WTC11 (cell line): ENCODE results near the gene SLC39A7. TPM values are rescaled to one million over a fixed set of nuclear protein-coding genes. Genes with fewer than 3 reads are reported as not detected.

Experiments
- ATAC-seq: fragments of 200-7000 bp; cut with Tn5 transposase; 2 replicates; pipeline ENCODE4 v1.10.0; 2021; ENCODE audit warnings: mild to moderate bottlenecking, moderate library complexity
- CTCF ChIA-PET: fragments of 300-600 bp; sonication (Branson Sonifier 250); formaldehyde crosslinking; loops from one replicate; lab custom pipeline; 2021; ENCODE audit warnings: antibody characterized with exemption; lab: Charles Lee
- POLR2A ChIA-PET: fragments of 350-600 bp; sonication (Branson Sonifier 250); formaldehyde crosslinking; loops from one replicate; lab custom pipeline; 2021; ENCODE audit warnings: antibody characterized with exemption; lab: Charles Lee
- DNase-seq: peaks from one replicate; pipeline ENCODE4 v3.0.0; 2021; ENCODE audit warnings: low spot score
- H3K27ac Mint-ChIP-seq: 2 replicates; pipeline ENCODE4 v1.8.0; 2021; ENCODE audit warnings: mixed read lengths
- H3K27me3 Mint-ChIP-seq: 2 replicates; pipeline ENCODE4 v1.8.0; 2021; ENCODE audit warnings: low read depth, mild to moderate bottlenecking, moderate library complexity, mixed read lengths
- H3K36me3 Mint-ChIP-seq: 2 replicates; pipeline ENCODE4 v1.8.0; 2021; ENCODE audit warnings: mixed read lengths
- H3K4me1 Mint-ChIP-seq: 2 replicates; pipeline ENCODE4 v1.8.0; 2022; ENCODE audit warnings: mixed read lengths
- H3K4me3 Mint-ChIP-seq: 2 replicates; pipeline ENCODE4 v1.8.0; 2021; ENCODE audit warnings: mild to moderate bottlenecking, moderate library complexity, mixed read lengths
- H3K9me3 Mint-ChIP-seq: 2 replicates; pipeline ENCODE4 v1.8.0; 2021; ENCODE audit warnings: mixed read lengths
- ATF1 ChIP-seq: sonication (generic); formaldehyde crosslinking; IDR thresholded peaks from 2 replicates; pipeline ENCODE4 v1.8.1; 2023; ENCODE audit warnings: mild to moderate bottlenecking, moderate library complexity, missing genetic modification reagents
- CBFB ChIP-seq: sonication (generic); formaldehyde crosslinking; IDR thresholded peaks from 2 replicates; pipeline ENCODE4 v1.8.1; 2022; ENCODE audit warnings: mild to moderate bottlenecking, low read depth, missing genetic modification reagents
- CREB1 ChIP-seq: sonication (generic); formaldehyde crosslinking; IDR thresholded peaks from 2 replicates; pipeline ENCODE4 v1.8.0; 2023; ENCODE audit warnings: mild to moderate bottlenecking, missing genetic modification reagents
- CREM ChIP-seq: sonication (generic); formaldehyde crosslinking; IDR thresholded peaks from 2 replicates; pipeline ENCODE4 v1.8.1; 2022; ENCODE audit warnings: mild to moderate bottlenecking, missing genetic modification reagents, moderate library complexity
- HMGXB4 ChIP-seq: sonication (generic); formaldehyde crosslinking; IDR thresholded peaks from 2 replicates; pipeline ENCODE4 v1.8.1; 2023; ENCODE audit warnings: mild to moderate bottlenecking, moderate library complexity, missing genetic modification reagents
- NFE2L1 ChIP-seq: sonication (generic); formaldehyde crosslinking; IDR thresholded peaks from 2 replicates; pipeline ENCODE4 v1.8.1; 2023; ENCODE audit warnings: missing genetic modification reagents
- NR3C1 ChIP-seq: sonication (generic); formaldehyde crosslinking; conservative IDR thresholded peaks from 2 replicates; pipeline ENCODE4 v1.8.1; 2023; ENCODE audit warnings: low read depth, mild to moderate bottlenecking, missing genetic modification reagents
- SMAD3 ChIP-seq: sonication (generic); formaldehyde crosslinking; IDR thresholded peaks from 2 replicates; pipeline ENCODE4 v1.8.0; 2022; ENCODE audit warnings: missing genetic modification reagents, mild to moderate bottlenecking, borderline replicate concordance
- TCF7 ChIP-seq: sonication (generic); formaldehyde crosslinking; IDR thresholded peaks from 2 replicates; pipeline ENCODE4 v1.8.0; 2022; ENCODE audit warnings: mild to moderate bottlenecking, low read depth, missing genetic modification reagents, moderate library complexity
- TEAD1 ChIP-seq: sonication (generic); formaldehyde crosslinking; IDR thresholded peaks from 2 replicates; pipeline ENCODE4 v1.8.0; 2022; ENCODE audit warnings: mild to moderate bottlenecking, missing genetic modification reagents
- ZNF396 ChIP-seq: fragments of 250-450 bp; sonication (Bioruptor Pico); IDR thresholded peaks from 2 replicates; pipeline ENCODE4 v1.8.0; 2021; ENCODE audit warnings: mild to moderate bottlenecking, moderate library complexity, borderline replicate concordance
- ZNF671 ChIP-seq: fragments of 250-450 bp; sonication (Bioruptor Pico); IDR thresholded peaks from 2 replicates; pipeline ENCODE4 v1.8.0; 2021; ENCODE audit warnings: mild to moderate bottlenecking
- total RNA-seq: library from RNA; stranded (reverse); gene quantifications from 3 replicates; pipeline ENCODE4 v1.2.3, GENCODE V29; 2021
- TF ChIP-seq, protein P1 (sequence below): fragments of 250-450 bp; sonication (Bioruptor Pico); conservative IDR thresholded peaks from 2 replicates; pipeline ENCODE4 v1.9.0; 2021; ENCODE audit warnings: mild to moderate bottlenecking
- TF ChIP-seq, protein P2 (sequence below): sonication (generic); formaldehyde crosslinking; IDR thresholded peaks from 2 replicates; pipeline ENCODE4 v1.8.0; 2022; ENCODE audit warnings: missing genetic modification reagents
- TF ChIP-seq, protein P3 (sequence below): sonication (generic); formaldehyde crosslinking; IDR thresholded peaks from 2 replicates; pipeline ENCODE4 v1.8.0; 2023; ENCODE audit warnings: mild to moderate bottlenecking, missing genetic modification reagents
- TF ChIP-seq, protein P4 (sequence below): sonication (generic); formaldehyde crosslinking; IDR thresholded peaks from 2 replicates; pipeline ENCODE4 v1.8.1; 2022; ENCODE audit warnings: low read depth, mild to moderate bottlenecking, moderate library complexity, missing genetic modification reagents, borderline replicate concordance
- TF ChIP-seq, protein P5 (sequence below): sonication (generic); formaldehyde crosslinking; IDR thresholded peaks from 2 replicates; pipeline ENCODE4 v1.8.1; 2022; ENCODE audit warnings: mild to moderate bottlenecking, missing genetic modification reagents, moderate library complexity, borderline replicate concordance

SLC39A7 gene
- total RNA-seq, 1 experiment from 2014 or later: 163 TPM

- POLR2A ChIA-PET: no interaction called here
- no peak overlapping the region; the same call in 1 of the 2 replicates for H3K27ac Mint-ChIP-seq
- no peak for TF ChIP-seq HMGXB4 (CRISPR knock-in tag)
- no peak for TF ChIP-seq CREM (CRISPR knock-in tag)
- TF ChIP-seq, protein P1, sequence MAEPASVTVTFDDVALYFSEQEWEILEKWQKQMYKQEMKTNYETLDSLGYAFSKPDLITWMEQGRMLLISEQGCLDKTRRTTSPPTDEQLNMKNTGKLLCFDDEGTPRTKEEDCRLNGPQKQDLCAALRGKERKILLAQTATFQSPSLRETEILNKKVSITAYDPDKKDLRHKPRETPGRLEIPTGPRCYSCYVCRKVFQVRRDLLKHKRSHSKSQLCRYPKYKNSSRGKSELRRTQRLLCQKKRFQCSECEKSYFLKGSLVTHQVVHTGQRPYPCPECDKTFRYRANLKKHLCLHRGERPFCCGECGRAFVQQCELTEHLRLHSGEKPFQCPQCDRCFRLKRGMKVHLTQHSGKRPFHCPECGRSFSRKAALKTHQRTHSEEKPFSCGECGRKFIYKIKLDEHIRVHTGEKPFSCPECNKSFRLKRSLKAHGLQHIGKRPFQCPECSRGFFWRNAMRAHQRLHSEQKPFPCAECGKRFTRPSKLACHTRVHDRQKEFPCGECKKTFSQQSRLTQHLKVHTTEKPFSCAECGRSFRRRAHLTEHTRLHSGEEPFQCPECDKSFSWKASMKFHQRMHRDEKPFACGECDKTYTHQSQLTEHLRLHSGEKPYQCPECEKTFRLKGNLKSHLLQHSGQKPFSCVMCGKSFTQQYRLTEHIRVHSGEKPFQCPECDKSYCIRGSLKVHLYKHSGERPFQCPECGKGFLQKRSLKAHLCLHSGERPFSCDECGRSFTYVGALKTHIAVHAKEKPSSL: no peak
- no peak for TF ChIP-seq SMAD3 (CRISPR knock-in tag)
- TF ChIP-seq, protein P2, sequence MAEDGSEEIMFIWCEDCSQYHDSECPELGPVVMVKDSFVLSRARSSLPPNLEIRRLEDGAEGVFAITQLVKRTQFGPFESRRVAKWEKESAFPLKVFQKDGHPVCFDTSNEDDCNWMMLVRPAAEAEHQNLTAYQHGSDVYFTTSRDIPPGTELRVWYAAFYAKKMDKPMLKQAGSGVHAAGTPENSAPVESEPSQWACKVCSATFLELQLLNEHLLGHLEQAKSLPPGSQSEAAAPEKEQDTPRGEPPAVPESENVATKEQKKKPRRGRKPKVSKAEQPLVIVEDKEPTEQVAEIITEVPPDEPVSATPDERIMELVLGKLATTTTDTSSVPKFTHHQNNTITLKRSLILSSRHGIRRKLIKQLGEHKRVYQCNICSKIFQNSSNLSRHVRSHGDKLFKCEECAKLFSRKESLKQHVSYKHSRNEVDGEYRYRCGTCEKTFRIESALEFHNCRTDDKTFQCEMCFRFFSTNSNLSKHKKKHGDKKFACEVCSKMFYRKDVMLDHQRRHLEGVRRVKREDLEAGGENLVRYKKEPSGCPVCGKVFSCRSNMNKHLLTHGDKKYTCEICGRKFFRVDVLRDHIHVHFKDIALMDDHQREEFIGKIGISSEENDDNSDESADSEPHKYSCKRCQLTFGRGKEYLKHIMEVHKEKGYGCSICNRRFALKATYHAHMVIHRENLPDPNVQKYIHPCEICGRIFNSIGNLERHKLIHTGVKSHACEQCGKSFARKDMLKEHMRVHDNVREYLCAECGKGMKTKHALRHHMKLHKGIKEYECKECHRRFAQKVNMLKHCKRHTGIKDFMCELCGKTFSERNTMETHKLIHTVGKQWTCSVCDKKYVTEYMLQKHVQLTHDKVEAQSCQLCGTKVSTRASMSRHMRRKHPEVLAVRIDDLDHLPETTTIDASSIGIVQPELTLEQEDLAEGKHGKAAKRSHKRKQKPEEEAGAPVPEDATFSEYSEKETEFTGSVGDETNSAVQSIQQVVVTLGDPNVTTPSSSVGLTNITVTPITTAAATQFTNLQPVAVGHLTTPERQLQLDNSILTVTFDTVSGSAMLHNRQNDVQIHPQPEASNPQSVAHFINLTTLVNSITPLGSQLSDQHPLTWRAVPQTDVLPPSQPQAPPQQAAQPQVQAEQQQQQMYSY: no peak
- TF ChIP-seq CBFB (CRISPR knock-in tag): no peak
- TF ChIP-seq TEAD1 (CRISPR knock-in tag): no peak
- TF ChIP-seq, protein P3, sequence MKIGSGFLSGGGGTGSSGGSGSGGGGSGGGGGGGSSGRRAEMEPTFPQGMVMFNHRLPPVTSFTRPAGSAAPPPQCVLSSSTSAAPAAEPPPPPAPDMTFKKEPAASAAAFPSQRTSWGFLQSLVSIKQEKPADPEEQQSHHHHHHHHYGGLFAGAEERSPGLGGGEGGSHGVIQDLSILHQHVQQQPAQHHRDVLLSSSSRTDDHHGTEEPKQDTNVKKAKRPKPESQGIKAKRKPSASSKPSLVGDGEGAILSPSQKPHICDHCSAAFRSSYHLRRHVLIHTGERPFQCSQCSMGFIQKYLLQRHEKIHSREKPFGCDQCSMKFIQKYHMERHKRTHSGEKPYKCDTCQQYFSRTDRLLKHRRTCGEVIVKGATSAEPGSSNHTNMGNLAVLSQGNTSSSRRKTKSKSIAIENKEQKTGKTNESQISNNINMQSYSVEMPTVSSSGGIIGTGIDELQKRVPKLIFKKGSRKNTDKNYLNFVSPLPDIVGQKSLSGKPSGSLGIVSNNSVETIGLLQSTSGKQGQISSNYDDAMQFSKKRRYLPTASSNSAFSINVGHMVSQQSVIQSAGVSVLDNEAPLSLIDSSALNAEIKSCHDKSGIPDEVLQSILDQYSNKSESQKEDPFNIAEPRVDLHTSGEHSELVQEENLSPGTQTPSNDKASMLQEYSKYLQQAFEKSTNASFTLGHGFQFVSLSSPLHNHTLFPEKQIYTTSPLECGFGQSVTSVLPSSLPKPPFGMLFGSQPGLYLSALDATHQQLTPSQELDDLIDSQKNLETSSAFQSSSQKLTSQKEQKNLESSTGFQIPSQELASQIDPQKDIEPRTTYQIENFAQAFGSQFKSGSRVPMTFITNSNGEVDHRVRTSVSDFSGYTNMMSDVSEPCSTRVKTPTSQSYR (CRISPR knock-in tag): no peak
- TF ChIP-seq, protein P4, sequence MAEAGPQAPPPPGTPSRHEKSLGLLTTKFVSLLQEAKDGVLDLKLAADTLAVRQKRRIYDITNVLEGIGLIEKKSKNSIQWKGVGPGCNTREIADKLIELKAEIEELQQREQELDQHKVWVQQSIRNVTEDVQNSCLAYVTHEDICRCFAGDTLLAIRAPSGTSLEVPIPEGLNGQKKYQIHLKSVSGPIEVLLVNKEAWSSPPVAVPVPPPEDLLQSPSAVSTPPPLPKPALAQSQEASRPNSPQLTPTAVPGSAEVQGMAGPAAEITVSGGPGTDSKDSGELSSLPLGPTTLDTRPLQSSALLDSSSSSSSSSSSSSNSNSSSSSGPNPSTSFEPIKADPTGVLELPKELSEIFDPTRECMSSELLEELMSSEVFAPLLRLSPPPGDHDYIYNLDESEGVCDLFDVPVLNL: no peak
- TF ChIP-seq NR3C1 (CRISPR knock-in tag): no peak
- TF ChIP-seq TCF7 (CRISPR knock-in tag): no peak
- no peak for TF ChIP-seq ATF1 (CRISPR knock-in tag)
- no peak for TF ChIP-seq NFE2L1 (CRISPR knock-in tag)
- TF ChIP-seq CREB1 (CRISPR knock-in tag): no peak
- no peak for TF ChIP-seq ZNF671 (CRISPR knock-in tag)
- no peak for TF ChIP-seq ZNF396 (CRISPR knock-in tag)
- TF ChIP-seq, protein P5, sequence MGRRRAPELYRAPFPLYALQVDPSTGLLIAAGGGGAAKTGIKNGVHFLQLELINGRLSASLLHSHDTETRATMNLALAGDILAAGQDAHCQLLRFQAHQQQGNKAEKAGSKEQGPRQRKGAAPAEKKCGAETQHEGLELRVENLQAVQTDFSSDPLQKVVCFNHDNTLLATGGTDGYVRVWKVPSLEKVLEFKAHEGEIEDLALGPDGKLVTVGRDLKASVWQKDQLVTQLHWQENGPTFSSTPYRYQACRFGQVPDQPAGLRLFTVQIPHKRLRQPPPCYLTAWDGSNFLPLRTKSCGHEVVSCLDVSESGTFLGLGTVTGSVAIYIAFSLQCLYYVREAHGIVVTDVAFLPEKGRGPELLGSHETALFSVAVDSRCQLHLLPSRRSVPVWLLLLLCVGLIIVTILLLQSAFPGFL (CRISPR knock-in tag): no peak
- TF ChIP-seq, all 79 proteins: peak for 0
- no peaks in the 10 kb centered on the region for H3K36me3 Mint-ChIP-seq
- no peaks in the 10 kb centered on the region for H3K9me3 Mint-ChIP-seq
- CTCF ChIA-PET: interaction anchor here (0.6 to 3.5 kb wide), 4 partner anchors 13 to 95 kb away, joined by 3 to 55 read pairs (median 9); no protein-coding TSS in a partner anchor
- no peak overlapping the region for H3K4me3 Mint-ChIP-seq
- ATAC-seq: no peak
- 0 out of 2 replicates have a peak, but pooled peaks cover 3% of the 10 kb centered on the region for H3K4me1 Mint-ChIP-seq
- DNase-seq: no peak
- peaks cover 7% of the 10 kb centered on the region; the same call in 1 of the 2 replicates for H3K27me3 Mint-ChIP-seq
Measured at GRCh38 chr6:33174784-33175183, 25.9 kb upstream of the SLC39A7 start.
